ENCODE results near the gene HOXA4.

The HOXA4 gene

DNA sequence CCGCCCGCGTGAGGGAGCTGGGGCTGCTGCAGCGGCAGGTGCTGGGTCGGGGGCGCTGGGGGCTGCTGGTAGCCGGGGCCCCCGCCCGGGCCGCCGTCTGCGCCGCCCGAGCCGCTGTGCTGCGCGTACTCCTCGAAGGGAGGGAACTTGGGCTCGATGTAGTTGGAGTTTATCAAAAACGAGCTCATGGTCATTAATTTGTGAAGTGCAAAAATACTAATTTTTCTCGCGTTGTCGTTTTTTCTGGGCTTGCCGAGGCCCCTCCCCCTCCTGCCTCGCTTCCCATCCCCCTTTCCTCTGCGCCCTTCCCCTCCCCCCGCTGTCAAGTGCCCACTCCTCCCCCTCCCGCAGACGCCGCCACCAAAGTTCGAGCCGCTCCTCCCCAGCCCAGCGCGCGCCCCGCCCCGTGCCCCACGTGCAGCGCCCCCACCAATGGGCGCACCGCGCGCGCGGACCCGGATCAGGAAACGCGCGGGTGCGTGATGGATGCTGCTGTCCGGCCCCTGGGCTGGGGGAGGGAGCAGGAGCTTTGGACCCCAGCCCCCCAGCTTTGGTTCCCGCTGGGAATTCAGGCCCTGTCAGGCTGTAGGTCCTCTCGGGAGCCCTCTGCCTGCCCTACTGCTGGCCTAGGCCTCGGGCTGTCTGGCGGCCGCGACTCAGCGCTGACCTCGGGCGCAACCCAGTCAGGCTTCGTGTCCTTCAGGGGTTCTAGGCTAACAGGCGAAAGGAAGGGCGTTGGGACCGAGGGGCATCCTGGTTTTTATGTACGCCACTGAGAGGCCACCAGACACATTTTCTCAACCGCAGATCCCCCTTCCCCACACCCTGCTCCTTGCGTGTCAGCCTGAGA lies at the start of gene HOXA4:
Gene HOXA4, minus strand, starts transcription at position 218 of the 850 bp plus-strand sequence. Its CDS starts 24 bp downstream, at position 194.
- peak; percentile 73 to 76 for DNase-seq

DNA sequence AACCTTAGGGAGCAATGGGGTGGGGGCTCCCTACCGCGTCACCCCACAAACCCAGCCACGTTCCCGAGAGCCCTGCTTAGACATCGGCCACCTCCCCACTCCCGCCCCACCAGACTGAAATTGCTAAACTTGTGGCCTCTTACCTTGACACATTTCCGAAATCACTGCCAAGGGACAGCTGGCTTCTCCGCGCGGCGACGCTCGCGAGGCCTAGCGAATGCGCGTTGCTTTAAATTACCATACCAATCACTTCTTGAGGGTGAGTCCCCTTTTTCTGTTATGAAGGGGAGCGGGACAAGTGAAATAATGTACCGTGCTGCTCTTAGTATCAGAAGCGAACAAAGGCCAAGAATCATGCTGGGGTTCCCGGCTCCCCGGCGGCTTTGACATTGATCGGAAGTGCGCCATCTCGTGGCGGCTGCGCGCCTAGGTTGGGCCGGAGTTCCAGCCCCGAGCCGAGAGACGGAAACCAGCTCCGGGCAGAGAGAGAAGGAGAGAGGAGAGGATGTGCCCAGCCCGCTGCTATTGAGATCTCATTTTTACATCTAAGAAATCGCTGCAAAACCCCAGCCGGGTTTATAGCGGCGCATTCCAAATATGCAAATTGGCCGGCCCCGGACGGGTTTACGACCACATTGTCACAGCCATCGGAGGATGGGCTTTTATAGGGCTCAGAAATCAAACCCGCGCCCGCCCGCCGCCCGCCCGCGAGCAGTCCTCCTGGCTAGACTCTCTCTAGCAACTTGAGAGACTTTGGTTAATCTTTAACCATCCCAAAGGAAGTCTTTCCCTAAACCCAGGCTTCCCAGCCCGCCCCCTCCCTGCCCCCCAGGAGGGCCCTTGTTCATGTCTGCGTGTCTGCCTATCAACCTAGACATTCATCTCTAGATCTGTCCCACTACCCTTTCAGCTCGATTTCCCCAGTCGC lies 49.2 kb upstream of the HOXA4 start:
- peak; percentile 41 to 46 for DNase-seq

DNA sequence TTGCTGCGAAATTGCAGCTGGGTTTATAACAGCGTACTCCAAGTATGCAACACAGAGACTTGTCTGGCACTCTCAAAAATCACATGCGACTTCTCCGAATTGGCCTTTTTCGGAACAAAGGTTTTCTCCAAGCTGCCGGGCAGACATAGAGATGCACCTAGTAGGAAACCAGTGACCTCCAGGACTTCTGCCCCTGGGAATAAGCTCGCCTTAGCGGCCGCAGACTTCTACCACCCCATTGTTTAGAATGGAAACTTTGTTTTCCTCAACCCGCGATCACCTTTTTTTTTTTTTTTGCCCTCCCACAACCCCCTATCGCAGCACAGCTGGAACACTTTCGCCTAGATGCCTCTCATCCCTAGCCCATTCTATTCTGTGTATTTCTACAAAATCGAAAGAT lies 48.5 kb upstream of the HOXA4 start:
- DNase-seq: no peak

DNA sequence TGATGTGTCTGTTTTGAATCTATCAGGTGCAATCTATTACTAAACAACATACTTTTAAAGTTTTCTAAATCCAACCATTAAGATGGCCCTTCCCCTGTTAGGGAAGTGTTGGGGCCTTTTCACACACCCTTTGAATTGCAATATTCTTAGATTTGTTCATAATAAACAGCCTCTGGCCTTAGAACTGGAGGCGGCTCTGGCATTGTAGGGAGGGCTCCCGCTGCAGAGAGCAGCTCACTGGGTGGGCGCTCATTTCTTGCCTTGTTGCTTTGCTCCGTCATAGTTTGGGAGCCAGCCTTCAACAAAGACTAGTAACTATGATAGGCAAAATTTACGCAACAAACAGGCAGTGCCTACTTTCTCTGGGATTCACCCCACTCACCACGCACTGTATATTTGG lies 47.8 kb upstream of the HOXA4 start:
- DNase-seq: no peak

DNA sequence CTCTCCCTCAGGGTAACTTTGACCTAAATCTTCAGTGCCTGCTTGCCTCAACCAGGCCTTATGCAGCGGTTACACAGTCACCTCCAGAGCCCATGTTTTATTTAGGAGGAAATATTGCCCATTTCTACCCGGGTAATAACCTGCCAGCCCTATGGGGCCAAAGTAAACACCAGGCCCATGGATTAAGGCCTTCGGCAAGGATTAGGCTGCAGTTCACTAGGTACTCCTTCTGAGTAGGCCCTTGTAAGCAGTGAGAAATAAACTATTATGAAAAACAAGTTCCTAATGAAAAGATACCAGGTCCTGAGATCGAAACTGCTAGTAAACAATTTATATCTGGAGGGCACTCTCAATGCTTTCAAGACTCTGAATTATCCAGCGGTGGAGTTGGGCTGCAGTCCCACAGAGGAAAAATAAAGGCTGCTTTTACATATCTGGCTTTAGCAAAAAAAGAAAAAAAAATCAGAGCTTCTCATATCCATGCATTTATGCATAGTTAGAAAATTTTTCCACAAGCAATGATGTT lies 47.3 kb upstream of the HOXA4 start:
- DNase-seq: no peak

DNA sequence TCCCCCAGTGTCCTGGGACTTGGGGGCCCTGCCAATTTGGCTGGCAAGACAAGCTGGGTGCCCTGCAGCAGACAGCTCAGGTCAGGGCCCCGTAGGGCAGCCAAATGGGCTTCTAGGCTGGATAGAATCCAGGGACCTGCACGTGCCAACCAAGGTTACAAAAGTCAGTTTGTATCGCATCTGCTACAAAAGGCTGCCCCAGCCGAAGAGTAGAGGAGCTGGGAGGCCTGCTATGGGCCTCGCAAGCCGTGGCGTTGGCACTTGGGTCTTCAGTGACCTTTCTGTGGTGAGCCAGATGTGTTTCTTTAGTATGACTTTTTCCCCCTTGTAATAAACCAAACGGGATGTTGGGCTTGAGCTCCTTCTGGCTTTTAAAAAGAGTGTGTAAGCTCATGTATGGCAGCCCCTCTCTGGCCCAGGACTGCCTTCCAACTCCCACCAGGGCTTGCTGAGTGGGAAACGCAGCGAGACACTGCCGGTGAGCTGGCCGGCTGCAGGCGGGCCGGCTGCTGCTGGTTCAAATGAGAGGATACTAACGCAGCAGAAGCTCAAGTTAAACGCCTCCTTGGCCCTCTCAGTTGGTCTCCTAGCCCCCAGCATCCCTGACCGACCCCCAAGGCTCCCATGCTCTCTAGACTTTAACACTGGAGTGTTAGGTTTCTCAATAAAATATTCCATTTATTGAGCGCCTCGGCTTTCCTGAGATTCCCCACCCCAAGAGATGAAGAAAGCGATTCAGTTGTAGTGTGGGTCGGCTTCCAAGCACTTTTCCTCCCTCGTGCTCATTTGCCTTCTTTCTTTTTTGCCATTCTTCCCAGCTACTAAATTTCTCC lies 46.6 kb upstream of the HOXA4 start:
- DNase-seq: no peak

DNA sequence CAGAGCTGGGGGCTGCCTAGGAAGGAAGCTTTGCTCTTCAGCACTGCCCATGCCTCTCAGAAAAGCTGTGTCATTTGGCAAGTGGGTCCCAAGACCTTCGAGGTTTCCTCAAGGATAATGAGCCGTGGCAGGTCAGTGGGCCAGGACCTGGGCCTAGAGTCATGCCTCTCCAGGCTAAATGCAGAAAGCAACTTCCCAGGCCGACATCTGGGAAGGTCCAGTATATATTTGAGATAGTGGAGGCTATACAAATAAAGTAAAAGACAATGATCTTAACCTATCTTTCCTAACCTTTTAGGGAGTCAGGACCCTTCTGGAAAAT lies 45.9 kb upstream of the HOXA4 start:
- DNase-seq: no peak

DNA sequence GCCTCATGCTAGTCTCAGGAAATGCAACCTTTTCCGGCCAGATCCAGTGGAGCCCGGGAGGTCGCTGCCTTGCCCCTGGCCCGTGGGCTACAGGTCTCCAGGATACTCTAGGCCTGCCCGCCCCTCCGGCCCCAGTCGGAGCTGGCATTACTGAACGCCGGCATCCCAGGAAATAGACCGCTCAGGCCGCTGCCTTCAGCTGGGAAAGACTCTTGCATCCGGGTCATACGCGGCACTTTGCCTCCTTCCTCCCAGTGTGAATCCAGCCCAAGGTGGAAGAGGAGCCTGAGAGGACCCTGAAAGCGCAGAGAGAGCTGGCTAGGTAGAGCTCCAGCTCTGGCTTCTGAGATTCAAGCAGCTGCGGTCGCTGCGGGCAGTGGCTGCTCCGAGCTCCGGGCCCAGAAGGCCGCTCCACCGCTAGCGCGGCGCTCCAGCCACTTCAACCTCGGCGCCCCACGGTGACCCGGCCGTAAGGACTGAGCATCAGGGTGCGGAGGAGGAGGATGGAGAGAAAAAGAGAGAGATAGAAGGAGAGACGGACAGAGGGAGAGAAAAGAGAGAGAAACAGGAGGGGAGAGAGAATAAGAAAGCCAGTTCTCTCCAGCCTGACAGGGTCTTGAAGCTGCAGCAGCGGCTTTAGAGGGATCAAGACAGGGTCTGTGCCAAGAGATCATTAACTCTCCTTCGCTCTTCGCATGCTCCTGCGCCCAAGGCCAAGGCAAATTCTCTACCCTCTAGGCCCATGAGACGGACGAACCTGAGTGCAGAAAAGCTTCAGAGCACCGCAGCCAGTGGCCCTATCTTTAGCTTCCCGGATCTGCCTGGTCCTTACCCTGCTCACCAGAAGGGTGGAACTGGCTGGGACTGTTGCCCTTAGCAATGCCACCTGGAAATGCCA lies 45.3 kb upstream of the HOXA4 start:
- DNase-seq: no peak

DNA sequence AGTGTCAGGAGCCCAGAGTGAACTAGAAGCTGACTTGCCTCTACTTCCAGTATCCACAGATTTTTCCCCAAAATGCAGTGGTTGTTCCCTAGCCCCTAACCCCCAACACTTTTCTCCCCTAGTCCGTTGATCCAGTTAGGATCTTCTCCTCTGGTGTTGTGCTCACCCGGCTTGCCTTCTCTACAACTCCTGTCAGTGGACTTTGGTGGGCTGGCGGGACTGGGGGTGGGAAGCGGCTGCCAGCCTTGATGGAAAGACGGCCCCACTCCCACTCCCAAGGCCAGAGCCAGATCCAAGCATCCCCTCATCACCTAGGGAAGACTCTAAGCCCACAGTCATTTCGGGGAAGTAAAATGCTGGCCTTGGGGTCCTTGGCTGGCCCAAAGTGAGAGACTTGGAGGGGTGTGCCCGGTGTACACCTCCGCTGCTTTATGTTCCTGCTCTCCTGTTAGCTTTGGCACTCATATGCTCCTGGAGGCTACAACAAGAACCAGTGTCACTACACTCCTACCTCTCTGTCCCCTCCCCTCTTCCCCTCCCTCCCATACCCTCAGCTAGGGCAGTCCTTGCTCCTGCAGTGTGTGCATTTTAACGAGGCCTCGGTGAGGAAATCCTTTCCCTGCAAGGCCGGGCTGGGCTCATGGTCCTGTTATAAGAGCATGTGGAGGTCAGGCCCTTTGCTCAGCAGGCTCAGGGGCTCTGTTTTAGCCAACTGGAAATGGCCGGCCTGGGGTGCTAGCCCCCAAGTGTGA lies 44.5 kb upstream of the HOXA4 start:
- no peak for DNase-seq

DNA sequence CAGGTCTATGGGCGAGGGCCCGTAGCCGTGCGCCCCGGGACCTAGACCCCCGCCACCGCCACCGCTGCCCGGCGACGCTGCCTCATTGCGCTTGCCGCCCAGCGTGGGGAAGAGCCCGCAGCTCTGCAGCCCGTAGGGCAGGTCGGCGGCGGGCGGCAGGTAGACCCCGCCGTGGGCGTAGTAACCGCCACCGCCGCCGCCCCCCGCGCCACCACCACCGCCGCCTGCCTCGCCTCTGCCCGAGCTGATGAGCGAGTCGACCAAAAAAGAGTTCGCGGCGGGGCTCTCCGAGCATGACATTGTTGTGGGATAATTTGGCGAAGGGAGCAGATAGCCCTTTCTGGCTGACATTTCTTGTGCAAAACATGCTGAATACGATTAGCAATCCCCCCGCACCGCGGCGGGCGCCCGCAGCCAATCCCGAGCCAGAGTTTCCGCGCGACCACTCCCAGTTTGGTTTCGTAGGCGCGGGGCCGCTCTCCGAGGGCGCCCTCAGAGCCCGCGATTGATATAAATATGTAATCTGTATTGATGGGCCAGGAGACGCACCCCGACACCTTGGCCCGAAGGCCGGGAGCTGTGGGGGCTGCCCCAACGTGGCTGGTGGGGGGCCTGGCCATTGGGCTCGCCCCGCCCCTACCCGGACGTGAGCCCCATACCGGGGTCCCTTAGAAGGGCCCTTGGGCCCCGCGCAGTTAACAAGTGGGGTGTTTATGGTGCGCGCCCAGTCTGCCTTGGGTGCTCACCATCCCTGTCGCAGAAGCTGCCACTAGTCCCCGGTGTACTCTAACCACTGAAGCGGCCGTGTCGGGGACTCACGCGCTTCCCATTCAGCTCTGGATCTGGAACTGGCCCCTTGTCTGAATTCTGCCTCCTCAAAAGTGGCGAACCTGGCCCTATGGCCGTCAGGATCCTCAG lies 43.7 kb upstream of the HOXA4 start, which contains the start of gene HOXA10:
Gene HOXA10, minus strand, starts transcription at position 365 of the 918 bp plus-strand sequence. Its CDS starts 14 bp downstream, at position 351.
- DNase-seq: no peak

DNA sequence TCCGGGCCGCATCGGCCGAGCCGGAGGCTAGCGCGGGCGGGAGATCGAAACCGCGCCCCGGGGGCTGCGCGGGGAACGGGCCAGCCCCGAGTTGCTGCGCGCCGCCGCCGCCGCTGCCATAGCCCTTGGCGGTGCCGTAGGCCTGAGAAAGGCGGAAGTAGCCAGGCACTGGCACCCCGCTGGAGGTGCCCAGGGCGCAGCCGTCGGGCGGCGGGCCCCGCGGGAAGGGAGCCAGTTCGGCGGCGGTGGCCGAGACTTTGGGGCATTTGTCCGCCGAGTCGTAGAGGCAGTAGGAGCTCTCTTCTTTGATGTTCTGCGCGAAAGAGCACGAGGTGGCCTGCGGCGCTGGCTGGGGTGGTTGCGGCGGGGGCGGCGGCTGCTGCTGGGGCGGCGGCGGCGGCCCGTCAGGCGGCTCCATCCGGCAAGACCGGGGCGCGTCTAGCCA lies 43.0 kb upstream of the HOXA4 start:
- DNase-seq: no peak

DNA sequence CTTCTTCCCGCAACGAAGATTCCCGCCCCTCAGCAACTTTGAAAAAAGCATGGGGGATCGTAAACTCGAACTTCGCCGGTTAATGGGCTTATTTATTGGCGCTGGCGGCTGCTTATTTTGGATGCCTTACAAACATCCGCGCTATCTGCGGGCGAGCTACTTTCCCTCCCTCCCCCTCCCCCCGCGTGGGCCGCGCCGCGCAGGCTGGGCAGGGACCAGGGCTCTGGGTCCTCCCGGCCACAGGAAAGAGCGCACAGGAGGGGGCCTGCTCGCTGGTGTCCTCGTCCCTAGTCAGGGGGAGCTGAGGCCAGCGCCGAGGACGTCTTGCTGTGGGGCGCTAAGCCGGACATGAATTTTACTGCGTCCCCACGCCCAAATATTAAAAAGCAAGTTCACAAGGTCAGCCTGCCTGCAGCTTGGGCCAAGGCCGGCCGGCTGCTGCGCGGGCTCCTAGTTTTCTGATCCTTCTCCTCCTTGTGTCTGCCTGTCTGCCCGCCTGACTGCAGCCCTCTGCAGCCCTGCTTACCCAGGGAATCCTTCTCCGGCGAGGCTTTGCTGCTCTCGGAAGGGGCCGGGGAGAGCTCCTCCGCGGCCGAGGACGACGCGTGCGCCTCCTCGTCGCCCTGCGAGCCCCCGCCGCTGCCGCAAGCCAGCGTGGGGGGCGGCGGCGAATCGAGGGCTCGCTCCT lies 42.4 kb upstream of the HOXA4 start:
- DNase-seq: no peak

DNA sequence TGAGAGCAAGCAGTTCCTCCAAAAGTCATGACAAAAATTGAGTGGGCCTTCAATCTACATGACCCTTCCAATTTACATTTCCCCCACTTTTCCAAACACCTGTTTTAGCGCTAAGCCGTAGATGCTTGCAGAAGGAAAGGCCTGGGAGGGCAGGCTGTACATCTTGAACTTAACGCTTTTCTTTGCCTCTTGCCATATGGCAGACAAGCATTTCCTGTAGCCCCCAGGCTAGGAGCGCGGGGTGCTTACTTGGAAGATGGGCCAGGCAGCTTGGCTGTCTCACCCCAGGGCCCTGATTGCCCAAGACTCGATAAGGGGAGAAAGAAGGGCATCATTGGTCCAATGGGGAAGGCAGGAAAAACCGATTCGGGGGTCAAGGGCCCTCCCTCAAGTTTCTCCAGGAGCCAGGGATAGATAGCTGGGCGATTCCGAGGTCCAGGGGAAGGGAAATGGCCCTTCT lies 41.8 kb upstream of the HOXA4 start:
- no peak for DNase-seq

DNA sequence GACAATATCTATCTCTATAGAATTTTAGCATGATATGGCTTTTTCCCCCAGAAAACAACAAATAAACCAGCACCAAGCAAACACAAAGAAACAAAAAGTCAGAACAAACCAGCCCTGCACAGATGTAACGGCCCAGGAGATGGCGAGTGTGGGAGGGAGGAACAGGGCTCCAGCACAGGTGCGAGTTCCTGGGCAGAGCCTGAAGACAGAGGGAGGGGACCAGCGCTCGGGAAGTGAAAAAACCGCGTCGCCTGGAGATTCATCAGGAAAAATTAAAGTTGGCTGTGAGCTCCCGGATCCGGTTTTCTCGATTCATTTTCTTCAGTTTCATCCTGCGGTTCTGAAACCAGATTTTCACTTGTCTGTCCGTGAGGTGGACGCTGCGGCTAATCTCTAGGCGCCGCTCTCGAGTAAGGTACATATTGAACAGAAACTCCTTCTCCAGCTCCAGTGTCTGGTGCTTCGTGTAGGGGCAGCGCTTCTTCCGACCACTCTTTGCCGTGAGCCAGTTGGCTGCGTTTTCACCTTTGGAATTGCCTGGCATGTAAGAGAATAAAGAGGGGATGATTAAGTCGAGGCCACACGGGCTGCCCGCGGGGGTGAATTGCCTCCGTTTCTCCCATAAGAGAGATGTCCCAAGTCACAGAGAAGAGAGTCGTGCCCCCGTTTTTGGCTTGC lies 41.2 kb upstream of the HOXA4 start:
- no peak for DNase-seq

DNA sequence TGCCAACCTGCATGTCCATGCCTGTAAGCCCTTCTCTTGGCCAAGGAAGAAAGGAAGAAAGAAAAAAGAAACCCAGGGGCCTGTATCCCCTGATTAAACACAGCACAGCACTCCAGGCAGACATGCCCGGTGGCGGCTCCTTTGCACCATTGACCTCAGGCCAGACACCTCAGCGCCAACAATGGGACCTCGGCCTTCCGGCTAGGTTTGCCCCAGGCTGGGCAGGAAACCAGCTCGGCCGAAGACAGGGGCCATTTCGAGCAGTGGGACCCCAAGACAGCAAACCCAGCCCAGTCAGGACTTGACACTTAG lies 40.7 kb upstream of the HOXA4 start:
- DNase-seq: no peak

DNA sequence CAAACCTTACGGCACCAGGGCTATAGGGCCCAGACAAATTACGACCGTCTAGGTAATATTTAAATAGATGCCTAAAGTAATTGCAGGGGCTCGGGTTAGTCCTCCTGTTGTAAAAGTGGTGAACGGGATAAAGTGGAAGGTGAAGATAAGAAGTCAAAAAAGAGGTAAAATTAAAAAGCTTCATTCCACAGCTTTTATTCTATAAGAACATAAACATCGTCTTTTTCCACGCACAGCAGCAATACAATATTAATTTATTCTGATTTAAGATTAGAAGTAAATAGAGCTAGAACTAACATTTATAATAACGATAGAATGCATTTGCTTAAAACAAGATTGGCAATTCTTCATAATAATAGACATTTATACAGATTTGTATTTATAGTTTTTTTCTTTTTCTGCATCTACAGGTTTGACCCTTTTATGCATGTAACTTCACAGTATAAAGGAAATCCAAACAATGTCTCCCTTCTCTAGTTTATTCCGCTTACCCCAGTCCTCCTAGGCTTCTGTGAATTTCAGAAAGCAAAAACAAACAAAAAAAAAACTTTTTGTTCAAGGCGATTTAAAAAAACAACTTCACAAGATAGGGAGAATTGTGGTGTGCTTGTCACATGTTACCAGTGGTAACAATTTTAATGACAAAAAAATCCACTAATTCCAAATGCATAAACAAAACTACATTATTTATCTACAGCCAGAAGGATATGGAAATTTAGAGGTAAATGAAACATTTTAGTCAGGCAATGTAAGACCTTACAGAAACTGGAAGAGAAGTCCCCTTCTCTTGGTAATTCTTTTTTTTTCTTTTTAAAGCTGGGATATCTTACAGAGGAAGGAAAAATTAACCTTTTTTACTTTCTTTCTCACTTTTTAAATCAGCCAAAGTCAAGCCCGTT lies 40.1 kb upstream of the HOXA4 start:
- DNase-seq: no peak

All from activated CD4-positive, alpha-beta T cell treated with anti-CD3 and anti-CD28 coated beads, Interleukin-2, amount 50 U/mL, for 4 hours (primary cell).